ENCODE measurements around the gene C1QTNF8. TPM values are rescaled to one million over a fixed set of nuclear protein-coding genes. Genes with fewer than 3 reads are reported as not detected.

C1QTNF8 gene
- total RNA-seq, 2 donors from 2014 or later = 4.3 to 7.0 TPM

DNA sequence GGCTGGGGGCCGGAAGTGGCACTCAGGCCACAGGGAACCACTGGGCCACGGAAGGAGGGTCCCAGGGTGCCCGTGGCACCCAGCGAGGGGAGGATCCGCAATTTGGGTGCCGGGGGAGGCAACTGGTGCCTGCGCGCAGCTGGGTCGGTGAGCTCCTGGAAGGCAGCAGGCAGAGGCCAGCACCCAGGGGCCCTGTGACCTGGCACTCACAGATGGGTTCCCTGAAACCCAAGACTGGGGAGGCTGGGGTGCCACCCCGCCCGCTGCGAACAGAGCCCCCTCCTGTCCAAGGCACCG is 22.8 kb downstream of the C1QTNF8 start:
- no peak overlapping the region for H3K27ac ChIP-seq
- TF ChIP-seq, protein P1, sequence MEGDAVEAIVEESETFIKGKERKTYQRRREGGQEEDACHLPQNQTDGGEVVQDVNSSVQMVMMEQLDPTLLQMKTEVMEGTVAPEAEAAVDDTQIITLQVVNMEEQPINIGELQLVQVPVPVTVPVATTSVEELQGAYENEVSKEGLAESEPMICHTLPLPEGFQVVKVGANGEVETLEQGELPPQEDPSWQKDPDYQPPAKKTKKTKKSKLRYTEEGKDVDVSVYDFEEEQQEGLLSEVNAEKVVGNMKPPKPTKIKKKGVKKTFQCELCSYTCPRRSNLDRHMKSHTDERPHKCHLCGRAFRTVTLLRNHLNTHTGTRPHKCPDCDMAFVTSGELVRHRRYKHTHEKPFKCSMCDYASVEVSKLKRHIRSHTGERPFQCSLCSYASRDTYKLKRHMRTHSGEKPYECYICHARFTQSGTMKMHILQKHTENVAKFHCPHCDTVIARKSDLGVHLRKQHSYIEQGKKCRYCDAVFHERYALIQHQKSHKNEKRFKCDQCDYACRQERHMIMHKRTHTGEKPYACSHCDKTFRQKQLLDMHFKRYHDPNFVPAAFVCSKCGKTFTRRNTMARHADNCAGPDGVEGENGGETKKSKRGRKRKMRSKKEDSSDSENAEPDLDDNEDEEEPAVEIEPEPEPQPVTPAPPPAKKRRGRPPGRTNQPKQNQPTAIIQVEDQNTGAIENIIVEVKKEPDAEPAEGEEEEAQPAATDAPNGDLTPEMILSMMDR (IDR thresholded peaks at IDR 0.05) = no peak
- peaks cover 19 to 28% of the 10 kb centered on the region in 2 donors for H3K4me1 ChIP-seq (ENCODE audit: control insufficient read depth in 1 of 2, low read depth in 2 of 2)
- DNase-seq (ENCODE audit: low spot score) (no peak), ATAC-seq (ENCODE audit: insufficient number of reproducible peaks, low FRiP score, low read depth) (no peak)
- no peaks in the 10 kb centered on the region for H3K36me3 ChIP-seq
- H3K4me3 ChIP-seq = no peak overlapping the region
- H3K9me3 ChIP-seq = no peaks in the 10 kb centered on the region
- peaks cover 9% of the 10 kb centered on the region for H3K27me3 ChIP-seq (replicated peaks; ENCODE audit: insufficient read depth)

DNA sequence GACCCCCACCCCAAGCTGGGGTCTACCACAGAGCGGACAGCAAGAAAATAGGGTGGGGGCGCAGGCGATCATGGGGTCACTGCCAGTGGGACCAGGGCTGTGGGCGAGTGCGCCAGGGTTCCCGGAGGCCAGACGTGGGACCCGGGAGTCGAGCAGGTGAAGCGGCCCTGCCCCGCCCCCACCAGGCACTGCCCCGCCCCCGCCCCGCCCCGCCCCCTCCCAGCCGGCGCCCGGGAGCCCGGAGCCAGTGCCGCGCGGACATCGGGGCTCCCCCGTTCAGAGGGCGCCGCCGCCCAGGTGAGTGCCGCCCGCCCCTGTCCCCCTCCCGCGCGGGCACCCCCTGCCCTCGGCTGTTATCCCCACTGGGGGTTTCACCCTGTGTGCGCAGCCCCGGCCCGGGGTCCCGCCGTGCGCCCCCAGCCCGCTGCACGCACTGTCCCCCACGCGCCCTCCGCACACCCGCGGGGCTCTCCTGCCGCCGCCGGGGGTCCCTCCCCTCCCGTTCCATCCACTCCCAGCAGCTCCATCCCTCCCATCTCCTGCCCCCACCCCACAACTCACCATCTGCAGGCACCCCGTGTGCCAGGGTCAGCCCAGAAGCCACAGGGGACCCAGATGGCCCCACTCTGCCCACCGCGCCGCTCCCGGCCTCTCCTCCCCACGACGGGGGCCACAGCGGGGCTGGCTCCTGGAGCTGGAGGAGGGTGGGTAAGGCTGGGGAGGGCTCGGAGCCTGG is 23.4 kb downstream of the C1QTNF8 start, which contains the start of gene SSTR5:
Gene SSTR5, plus strand, starts transcription at position 222 of the 736 bp plus-strand sequence. CDS start 6,122 bp downstream, outside the sequence.
- Histone ChIP-seq H3K27ac (no peak within 1 kb of the TSS), H3K27me3 (replicated peaks; ENCODE audit: insufficient read depth) (peaks cover 14% of the 10 kb centered on the region), H3K36me3 (no peaks in the 10 kb centered on the region), H3K4me3 (no peak within 1 kb of the TSS), H3K4me1 (ENCODE audit: control insufficient read depth in 1 of 2, low read depth in 2 of 2) (peaks cover 14 to 23% of the 10 kb centered on the region in 2 donors), H3K9me3 (no peaks in the 10 kb centered on the region)
- TF ChIP-seq, protein P1 (IDR thresholded peaks at IDR 0.05) = no peak
- ATAC-seq (ENCODE audit: insufficient number of reproducible peaks, low FRiP score, low read depth) (no peak), DNase-seq (ENCODE audit: low spot score) (no peak)

DNA sequence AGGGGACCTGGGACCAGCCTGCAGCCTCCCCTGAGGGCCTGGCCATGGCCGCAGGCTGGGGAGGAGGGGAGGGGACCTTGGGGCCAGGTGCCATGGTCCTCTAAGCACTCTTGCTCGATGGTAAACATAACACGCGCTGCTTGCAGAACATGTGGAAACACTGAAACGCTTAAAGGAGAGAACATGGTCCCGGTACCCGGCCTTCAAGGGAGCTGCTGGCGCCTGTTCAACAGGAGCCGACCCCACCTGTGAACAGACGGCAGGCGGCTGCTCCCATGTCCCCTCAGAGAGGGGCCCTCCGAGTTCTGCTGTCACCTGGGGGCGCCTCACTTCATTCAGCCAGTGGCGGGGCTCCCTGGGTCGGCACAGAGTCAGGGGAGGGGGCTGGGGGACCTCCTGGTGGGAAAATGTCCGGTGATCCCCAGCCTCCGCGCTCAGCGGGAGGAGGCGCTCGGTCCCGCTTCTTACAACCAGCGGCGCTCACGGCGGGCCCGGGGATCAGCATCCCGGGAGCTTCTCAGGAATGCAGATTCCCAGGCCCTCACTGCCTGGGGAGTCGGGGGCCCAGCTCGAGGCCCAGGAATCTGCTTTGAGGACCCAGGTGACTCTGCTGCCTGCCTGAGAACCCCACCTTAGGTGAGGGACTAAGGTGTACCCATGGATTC is 24.4 kb downstream of the C1QTNF8 start:
- no peak for DNase-seq (ENCODE audit: low spot score)
- no peaks in the 10 kb centered on the region for H3K9me3 ChIP-seq
- peaks cover 5 to 13% of the 10 kb centered on the region in 2 donors for H3K4me1 ChIP-seq (ENCODE audit: control insufficient read depth in 1 of 2, low read depth in 2 of 2)
- TF ChIP-seq, protein P1 (IDR thresholded peaks at IDR 0.05) = no peak
- no peak for ATAC-seq (ENCODE audit: insufficient number of reproducible peaks, low FRiP score, low read depth)
- peaks cover 14% of the 10 kb centered on the region for H3K27me3 ChIP-seq (replicated peaks; ENCODE audit: insufficient read depth)
- H3K4me3 ChIP-seq = no peak overlapping the region
- H3K36me3 ChIP-seq = no peaks in the 10 kb centered on the region
- H3K27ac ChIP-seq = no peak overlapping the region

DNA sequence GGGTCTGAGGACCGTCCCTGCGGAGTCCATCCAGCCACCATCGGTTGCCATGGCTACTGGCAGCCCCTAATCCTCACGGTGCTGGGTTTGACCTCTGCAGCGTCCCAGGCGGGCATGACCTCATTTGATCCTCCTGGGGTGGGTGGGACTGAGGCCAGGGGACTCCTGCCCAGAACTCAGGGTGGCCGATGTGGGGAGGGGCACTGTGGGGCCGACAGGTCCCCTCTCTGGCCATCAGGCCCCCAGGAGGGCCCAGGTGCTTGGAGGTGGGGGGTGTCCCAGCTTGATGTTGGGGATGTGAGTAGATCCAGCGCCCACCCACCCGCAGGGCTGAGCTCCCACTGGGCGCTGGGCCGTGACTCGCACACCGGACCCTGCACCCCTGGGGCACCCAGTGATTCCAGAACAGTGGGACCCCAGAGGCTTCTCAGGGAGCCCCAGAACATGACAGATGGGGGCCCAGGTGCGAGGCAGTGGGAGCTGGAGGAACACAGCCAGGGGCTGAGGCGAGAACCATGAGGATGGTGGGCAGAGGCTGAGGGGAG is 25.1 kb downstream of the C1QTNF8 start:
- ATAC-seq (ENCODE audit: insufficient number of reproducible peaks, low FRiP score, low read depth) (no peak), DNase-seq (ENCODE audit: low spot score) (no peak)
- Histone ChIP-seq H3K27me3 (replicated peaks; ENCODE audit: insufficient read depth) (peaks cover 14% of the 10 kb centered on the region), H3K27ac (no peak overlapping the region), H3K4me3 (no peak overlapping the region), H3K36me3 (no peaks in the 10 kb centered on the region), H3K9me3 (no peaks in the 10 kb centered on the region), H3K4me1 (ENCODE audit: control insufficient read depth in 1 of 2, low read depth in 2 of 2) (peaks cover 0 to 7% of the 10 kb centered on the region in 2 donors)
- TF ChIP-seq, protein P1 (IDR thresholded peaks at IDR 0.05) = no peak

DNA sequence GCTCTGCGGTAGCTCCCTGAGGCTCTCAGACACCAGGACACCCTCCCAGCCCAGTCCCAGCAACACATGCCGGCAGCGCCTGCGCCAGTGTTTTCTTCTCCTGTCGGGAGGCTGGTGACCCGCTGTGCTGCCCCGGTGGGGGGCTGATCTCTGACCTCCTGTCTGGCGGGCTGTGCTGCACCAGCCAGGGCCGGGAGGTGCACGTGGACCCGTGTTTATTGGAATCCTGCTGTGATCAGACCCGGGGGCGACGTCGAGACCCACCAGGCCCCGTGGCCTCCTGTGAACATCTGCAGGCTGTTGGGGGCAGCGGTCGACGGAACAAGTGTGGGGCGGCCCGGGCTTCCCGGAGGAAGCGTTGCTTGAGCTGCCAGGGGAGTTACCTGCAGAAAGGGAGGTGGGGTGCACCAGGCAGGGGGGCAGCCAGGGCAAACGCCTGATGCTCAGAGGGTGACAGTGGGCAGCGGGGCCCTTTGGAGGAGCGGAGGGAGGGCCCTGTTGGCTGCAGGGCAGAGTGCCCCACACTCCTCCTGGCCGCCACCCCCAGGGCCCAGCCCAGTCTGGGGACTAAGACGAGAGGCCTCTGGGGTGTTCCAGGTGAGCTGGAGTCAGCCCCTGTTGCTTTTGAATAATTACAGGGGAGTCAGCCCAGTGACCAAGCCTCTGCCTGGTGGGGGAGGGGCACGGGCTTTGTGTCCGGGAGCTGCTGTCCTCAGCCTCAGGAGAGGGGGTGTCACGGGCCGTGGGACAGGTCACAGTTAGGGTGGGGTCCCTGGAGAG is 25.8 kb downstream of the C1QTNF8 start:
- H3K4me1 ChIP-seq (ENCODE audit: control insufficient read depth in 1 of 2, low read depth in 2 of 2) = peaks cover 0 to 7% of the 10 kb centered on the region in 2 donors
- ATAC-seq (ENCODE audit: insufficient number of reproducible peaks, low FRiP score, low read depth) (no peak), DNase-seq (ENCODE audit: low spot score) (no peak)
- peaks cover 14% of the 10 kb centered on the region for H3K27me3 ChIP-seq (replicated peaks; ENCODE audit: insufficient read depth)
- no peaks in the 10 kb centered on the region for H3K36me3 ChIP-seq
- TF ChIP-seq, protein P1 (IDR thresholded peaks at IDR 0.05) = no peak
- no peak overlapping the region for H3K27ac ChIP-seq
- H3K4me3 ChIP-seq = no peak overlapping the region
- H3K9me3 ChIP-seq = no peaks in the 10 kb centered on the region

All from thoracic aorta (tissue), 2 donors.